ENCODE results near the gene PEA15. TPM values are rescaled to one million over a fixed set of nuclear protein-coding genes. Genes with fewer than 3 reads are reported as not detected.

The PEA15 gene
- total RNA-seq, 4 donors from 2014 or later = 89.7 to 144 (median 124) TPM

- TF ChIP-seq CTCF (IDR thresholded peaks at IDR 0.05; ENCODE audit: low read depth) = no peak
Observed at GRCh38 chr1:160168609-160169369, 36.4 kb upstream of the PEA15 start.

- no peak for TF ChIP-seq CTCF (IDR thresholded peaks at IDR 0.05; ENCODE audit: low read depth)
Observed at GRCh38 chr1:160169553-160170399, 35.4 kb upstream of the PEA15 start.

- no peak for TF ChIP-seq CTCF (IDR thresholded peaks at IDR 0.05; ENCODE audit: low read depth)
Observed at GRCh38 chr1:160171354-160171753, 33.8 kb upstream of the PEA15 start.

GRCh38 chr1:160171980-160172379, 33.2 kb upstream of the PEA15 start:
- no peak for TF ChIP-seq CTCF (IDR thresholded peaks at IDR 0.05; ENCODE audit: low read depth)

- no peak for TF ChIP-seq CTCF (IDR thresholded peaks at IDR 0.05; ENCODE audit: low read depth)
Observed at GRCh38 chr1:160177231-160177630, 28.0 kb upstream of the PEA15 start.

- TF ChIP-seq CTCF (IDR thresholded peaks at IDR 0.05; ENCODE audit: low read depth) = no peak
Observed at GRCh38 chr1:160177667-160178066, 27.5 kb upstream of the PEA15 start.

GRCh38 chr1:160178731-160179130, 26.5 kb upstream of the PEA15 start:
- no peak for TF ChIP-seq CTCF (IDR thresholded peaks at IDR 0.05; ENCODE audit: low read depth)

Data from subcutaneous adipose tissue (tissue), 4 donors.